ENCODE data around the gene SPACA4.

DNA sequence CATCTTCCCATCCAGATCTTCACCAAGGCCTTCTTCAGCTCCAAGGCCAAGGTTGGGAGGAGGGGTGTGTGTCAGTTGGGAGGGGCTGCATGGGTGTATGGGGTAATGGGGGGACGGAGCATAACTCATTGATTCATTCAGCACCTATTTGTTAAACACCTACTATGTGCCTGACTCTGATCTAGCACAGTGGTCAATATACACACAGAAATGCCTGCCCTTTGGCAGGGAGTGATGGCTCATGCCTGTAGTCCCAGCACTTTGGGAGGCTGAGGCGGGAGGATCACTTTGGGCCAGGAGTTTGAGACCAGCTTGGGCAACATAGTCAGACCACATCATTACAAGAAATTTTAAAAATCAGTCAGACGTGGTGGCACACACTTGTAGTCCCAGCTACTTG lies 19.2 kb upstream of the SPACA4 start:
- TF ChIP-seq, protein P1, sequence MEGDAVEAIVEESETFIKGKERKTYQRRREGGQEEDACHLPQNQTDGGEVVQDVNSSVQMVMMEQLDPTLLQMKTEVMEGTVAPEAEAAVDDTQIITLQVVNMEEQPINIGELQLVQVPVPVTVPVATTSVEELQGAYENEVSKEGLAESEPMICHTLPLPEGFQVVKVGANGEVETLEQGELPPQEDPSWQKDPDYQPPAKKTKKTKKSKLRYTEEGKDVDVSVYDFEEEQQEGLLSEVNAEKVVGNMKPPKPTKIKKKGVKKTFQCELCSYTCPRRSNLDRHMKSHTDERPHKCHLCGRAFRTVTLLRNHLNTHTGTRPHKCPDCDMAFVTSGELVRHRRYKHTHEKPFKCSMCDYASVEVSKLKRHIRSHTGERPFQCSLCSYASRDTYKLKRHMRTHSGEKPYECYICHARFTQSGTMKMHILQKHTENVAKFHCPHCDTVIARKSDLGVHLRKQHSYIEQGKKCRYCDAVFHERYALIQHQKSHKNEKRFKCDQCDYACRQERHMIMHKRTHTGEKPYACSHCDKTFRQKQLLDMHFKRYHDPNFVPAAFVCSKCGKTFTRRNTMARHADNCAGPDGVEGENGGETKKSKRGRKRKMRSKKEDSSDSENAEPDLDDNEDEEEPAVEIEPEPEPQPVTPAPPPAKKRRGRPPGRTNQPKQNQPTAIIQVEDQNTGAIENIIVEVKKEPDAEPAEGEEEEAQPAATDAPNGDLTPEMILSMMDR (IDR thresholded peaks at IDR 0.05) = no peak
- no peak for TF ChIP-seq POLR2A (IDR thresholded peaks at IDR 0.05)
